ENCODE measurements around the gene SNX1. TPM values are rescaled to one million over a fixed set of nuclear protein-coding genes. Genes with fewer than 3 reads are reported as not detected.

The SNX1 gene
- total and polyA plus RNA-seq, 4 experiments from 2014 or later = 58.3 to 155 (median 110) TPM

DNA sequence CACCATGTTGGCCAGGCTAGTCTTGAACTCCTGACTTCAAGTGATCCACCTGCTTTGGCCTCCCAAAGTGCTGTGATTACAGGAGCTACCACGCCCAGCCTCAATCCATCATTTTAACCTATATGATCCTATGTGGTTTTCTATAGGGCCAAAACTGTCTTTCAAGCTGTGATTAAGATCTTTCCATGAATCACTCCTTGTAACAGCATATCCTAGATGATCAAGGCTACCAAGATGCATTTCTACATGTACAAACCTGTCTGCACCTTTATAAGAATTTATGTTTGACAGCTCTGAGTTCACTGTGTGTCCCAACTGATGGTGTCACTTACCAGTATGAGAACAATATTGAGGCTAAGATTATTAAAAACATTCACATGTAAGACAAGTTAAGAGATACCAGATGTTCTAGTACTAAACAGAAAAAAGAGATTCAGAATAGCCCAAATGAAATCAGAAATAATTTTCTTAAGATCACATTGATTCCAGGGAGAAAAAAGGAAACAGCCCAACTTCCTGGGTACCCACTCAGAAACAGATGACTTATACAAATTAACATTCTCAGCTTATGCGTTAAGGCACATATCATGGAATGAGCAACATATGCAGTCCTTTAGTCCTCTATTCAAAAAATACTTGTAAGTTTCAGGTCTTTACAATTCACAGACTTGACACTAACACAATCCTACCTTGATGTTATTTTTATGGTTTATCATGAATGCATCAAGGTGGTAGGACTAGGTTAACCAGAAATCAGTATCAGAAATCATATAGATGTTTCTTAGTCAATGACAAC is 91.8 kb downstream of the SNX1 start:
- Mint-ChIP-seq H3K4me3 (peak overlapping the region in 6 of 8 donors; percentile 55 to 79 (median 69)), H3K27me3 (no peaks in the 10 kb centered on the region), H3K4me1 (peaks cover 7 to 18% (median 10%) of the 10 kb centered on the region in 4 donors), H3K27ac (peak overlapping the region in 5 of 7 donors; percentile 37 to 83 (median 74)), H3K9me3 (no peaks in the 10 kb centered on the region), H3K36me3 (peaks cover 17 to 33% of the 10 kb centered on the region in 2 donors)
- intact Hi-C loops (cut with micrococcal nuclease) = no loop called here
- POLR2A ChIA-PET (ENCODE audit: partially characterized antibody) = interaction anchor here (1.0 to 1.1 kb wide), 2 partner anchors 25 kb away, joined by 3 to 4 read pairs; partner anchors contain the start of gene PPIB
- no peaks in the 10 kb centered on the region for H3K4me1 ChIP-seq (ENCODE audit: insufficient read depth, low read length)
- no peak for DNase-seq
- peaks cover 12% of the 10 kb centered on the region for H3K36me3 ChIP-seq (ENCODE audit: insufficient read depth, low read length)
- H3K27me3 ChIP-seq (ENCODE audit: insufficient read depth, low read length) = no peaks in the 10 kb centered on the region
- CTCF ChIA-PET (ENCODE audit: partially characterized antibody) = no interaction called here
- H3K4me3 ChIP-seq (ENCODE audit: low read length in 2 of 2) = no peak overlapping the region
- no peaks in the 10 kb centered on the region for H3K9me3 ChIP-seq (ENCODE audit: control insufficient read depth in 1 of 2, low read length in 2 of 2)
- H3K27ac ChIP-seq (ENCODE audit: low read depth, low read length) = no peak overlapping the region

Other genes starting within 250 kb of the SNX1 start
- 1 to 10 TPM; 2.3 to 2.9 TPM for gene DAPK2, start 49.5 kb upstream of the SNX1 start, total RNA-seq
- under 1 TPM in 1 of 2 donors, not detected in 1; 0.93 TPM for gene DAPK2, start 49.5 kb upstream of the SNX1 start, polyA plus RNA-seq
- 10 to 100 TPM; 35.0 to 36.4 TPM for gene CIAO2A, start 2.1 kb upstream of the SNX1 start, total RNA-seq
- 100 to 1,000 TPM in 1 of 2 donors, 10 to 100 TPM in 1; 70.0 to 134 TPM for gene CIAO2A, start 2.1 kb upstream of the SNX1 start, polyA plus RNA-seq
- under 1 TPM; 0.33 to 0.70 TPM for gene SNX22, start 55.7 kb downstream of the SNX1 start, total RNA-seq
- gene SNX22, start 55.7 kb downstream of the SNX1 start, polyA plus RNA-seq = under 1 TPM; 0.32 to 0.95 TPM
- 100 to 1,000 TPM; 247 to 271 TPM for gene PPIB, start 67.0 kb downstream of the SNX1 start, total RNA-seq
- gene PPIB, start 67.0 kb downstream of the SNX1 start, polyA plus RNA-seq = 100 to 1,000 TPM; 616 to 730 TPM